ENCODE data around the gene SLC44A5. TPM values are rescaled to one million over a fixed set of nuclear protein-coding genes. Genes with fewer than 3 reads are reported as not detected.

Gene SLC44A5
- total and polyA plus RNA-seq, 10 of the 15 experiments (the other 5 are each of a cell fraction or from before 2014, with no cell fraction given) = 0.04 to 1.3 TPM; not detected in 8

GRCh38 chr1:75198761-75199160 is 412.2 kb downstream of the SLC44A5 start:
- H3K36me3 ChIP-seq (ENCODE audit: control insufficient read depth in 2 of 2, insufficient read depth in 2 of 2, low read length in 1 of 2) = no peaks in the 10 kb centered on the region
- TF ChIP-seq MYB (IDR thresholded peaks at IDR 0.05; ENCODE audit: borderline replicate concordance, low read depth, low read length) = no peak
- no peak for TF ChIP-seq NFYA (IDR thresholded peaks at IDR 0.05; ENCODE audit: borderline replicate concordance, low read depth, low read length)
- no peak for TF ChIP-seq PAX5 (IDR thresholded peaks at IDR 0.05; ENCODE audit: borderline replicate concordance, low read depth, low read length)
- no peak for TF ChIP-seq EZH2 (IDR thresholded peaks at IDR 0.05; ENCODE audit: borderline replicate concordance, control insufficient read depth, low read depth, low read length)
- no peak for TF ChIP-seq NFYB (IDR thresholded peaks at IDR 0.05; ENCODE audit: insufficient read depth, low read depth, low read length)
- no peak overlapping the region for H3K4me3 ChIP-seq
- intact Hi-C loops (cut with micrococcal nuclease; ENCODE audit: unreplicated experiment) (no loop called here), in situ Hi-C loops (cut with MboI) (no loop called here)
- no peak overlapping the region for H2AFZ ChIP-seq (ENCODE audit: control insufficient read depth, low read depth, low read length)
- RAD21 ChIA-PET (ENCODE audit: unreplicated experiment) = interaction anchor here (1.6 kb wide), 1 partner anchor 427 kb away, joined by 4 read pairs; no protein-coding TSS in a partner anchor
- no peak for ATAC-seq
- no TSS peak for BruUV-seq (replicated peaks)
- no peaks in the 10 kb centered on the region for H4K20me1 ChIP-seq (ENCODE audit: control insufficient read depth, insufficient read depth)
- no peak overlapping the region for H3K4me2 ChIP-seq (ENCODE audit: control insufficient read depth, insufficient read depth)
- H3K27me3 ChIP-seq (replicated peaks in 1 of 2; ENCODE audit: control insufficient read depth in 2 of 2, insufficient read depth in 2 of 2, low read length in 1 of 2) = no peaks in the 10 kb centered on the region; a peak in 1 of 4 replicates
- no peak for FAIRE-seq
- SMC1A ChIA-PET (ENCODE audit: uncharacterized antibody, unreplicated experiment) = interaction anchor here (1.3 kb wide), 1 partner anchor 427 kb away, joined by 5 read pairs; no protein-coding TSS in a partner anchor
- no peaks in the 10 kb centered on the region for H3K9me3 ChIP-seq (replicated peaks; ENCODE audit: control insufficient read depth, insufficient read depth, low read length)
- 45% methylated on average over 1 of the region's 1 CpG for WGBS (ENCODE audit: insufficient coverage, insufficient replicate concordance, low lambda C conversion rate, missing lambda C conversion rate)
- no peak for DNase-seq (ENCODE audit: low read depth, low spot score)
- H3K9ac ChIP-seq (ENCODE audit: control insufficient read depth, insufficient read depth, low read length) = no peak overlapping the region
- H3K27ac ChIP-seq (ENCODE audit: control insufficient read depth, insufficient read depth) = no peak overlapping the region
- POLR2A ChIA-PET = no interaction called here
- CTCF ChIA-PET = interaction anchor here (0.9 to 2.1 kb wide), 2 partner anchors 95 to 422 kb away, joined by 3 to 6 read pairs; no protein-coding TSS in a partner anchor
- no peaks in the 10 kb centered on the region for H3K79me2 ChIP-seq (ENCODE audit: control insufficient read depth, insufficient read depth, low read length)
- no peaks in the 10 kb centered on the region for H3K4me1 ChIP-seq (ENCODE audit: control insufficient read depth, insufficient read depth, low read length)

- TF ChIP-seq SMAD5 (IDR thresholded peaks at IDR 0.05; ENCODE audit: low read depth) (no peak), SIN3A (IDR thresholded peaks at IDR 0.05; ENCODE audit: low read depth, low read length) (no peak), SPI1 (IDR thresholded peaks at IDR 0.05; ENCODE audit: borderline replicate concordance, insufficient read depth, low read depth, low read length) (no peak), PBX3 (IDR thresholded peaks at IDR 0.05; ENCODE audit: insufficient replicate concordance, low read depth, low read length) (no peak), CHD1 (IDR thresholded peaks at IDR 0.05; ENCODE audit: low read depth, low read length) (no peak)
- Histone ChIP-seq H3K27ac (ENCODE audit: control insufficient read depth, insufficient read depth) (no peak overlapping the region), H2AFZ (ENCODE audit: control insufficient read depth, low read depth, low read length) (no peak overlapping the region), H3K27me3 (replicated peaks in 1 of 2; ENCODE audit: control insufficient read depth in 2 of 2, insufficient read depth in 2 of 2, low read length in 1 of 2) (no peaks in the 10 kb centered on the region; a peak in 1 of 4 replicates), H4K20me1 (ENCODE audit: control insufficient read depth, insufficient read depth) (no peaks in the 10 kb centered on the region), H3K36me3 (ENCODE audit: control insufficient read depth in 2 of 2, insufficient read depth in 2 of 2, low read length in 1 of 2) (no peaks in the 10 kb centered on the region), H3K4me3 (no peak overlapping the region), H3K79me2 (ENCODE audit: control insufficient read depth, insufficient read depth, low read length) (no peaks in the 10 kb centered on the region), H3K9ac (ENCODE audit: control insufficient read depth, insufficient read depth, low read length) (no peak overlapping the region), H3K4me2 (ENCODE audit: control insufficient read depth, insufficient read depth) (no peak overlapping the region), H3K9me3 (replicated peaks; ENCODE audit: control insufficient read depth, insufficient read depth, low read length) (no peaks in the 10 kb centered on the region), H3K4me1 (ENCODE audit: control insufficient read depth, insufficient read depth, low read length) (no peaks in the 10 kb centered on the region)
- DNase-seq (ENCODE audit: low read depth, low spot score) (no peak), ATAC-seq (no peak), FAIRE-seq (no peak)
- CTCF ChIA-PET = interaction anchor here (2.1 kb wide), 1 partner anchor 422 kb away, joined by 6 read pairs; no protein-coding TSS in a partner anchor
- no TSS peak for BruUV-seq (replicated peaks)
- in situ Hi-C loops (cut with MboI) = no loop called here
- RAD21 ChIA-PET (ENCODE audit: unreplicated experiment) = no interaction called here
- SMC1A ChIA-PET (ENCODE audit: uncharacterized antibody, unreplicated experiment) = interaction anchor here (1.3 kb wide), 1 partner anchor 426 kb away, joined by 5 read pairs; no protein-coding TSS in a partner anchor
- 0% methylated on average over 1 of the region's 1 CpG for WGBS (ENCODE audit: insufficient coverage, insufficient replicate concordance, low lambda C conversion rate, missing lambda C conversion rate)
- intact Hi-C loops (cut with micrococcal nuclease; ENCODE audit: unreplicated experiment) = no loop called here
- POLR2A ChIA-PET = no interaction called here
Observed at GRCh38 chr1:75198163-75198562, 412.8 kb downstream of the SLC44A5 start.

Data from GM12878 (cell line).